Subcutaneous abdominal adipose tissue (tissue), 5 donors: Measurements from ENCODE around the gene PRPSAP1.

Experiments
- H3K27ac ChIP-seq: one replicate; pipeline ENCODE4 v1.7.0; 2013; ENCODE audit warnings: low read depth, mild to moderate bottlenecking, inconsistent platforms, low read length, moderate library complexity
- H3K27me3 ChIP-seq, 5 donors: one replicate each; pipeline ENCODE4 v1.7.0; 2013; ENCODE audit warnings: low read length in 5 of 5, inconsistent platforms in 1 of 5; ENCODE audit not compliant: control insufficient read depth in 5 of 5, insufficient read depth in 4 of 5
- H3K36me3 ChIP-seq, 5 donors: one replicate each; pipeline ENCODE4 v1.7.0; 2013; ENCODE audit warnings: low read length in 5 of 5; ENCODE audit not compliant: control insufficient read depth in 5 of 5, insufficient read depth in 5 of 5
- H3K4me1 ChIP-seq, 5 donors: one replicate each; pipeline ENCODE4 v1.7.0; 2013; ENCODE audit warnings: low read length in 5 of 5, mild to moderate bottlenecking in 3 of 5, moderate library complexity in 1 of 5; ENCODE audit not compliant: control insufficient read depth in 5 of 5, insufficient read depth in 5 of 5
- H3K4me3 ChIP-seq, 5 donors: one replicate each; pipeline ENCODE4 v1.7.0; 2013; ENCODE audit warnings: low read length in 5 of 5, low read depth in 1 of 5
- H3K9ac ChIP-seq, 5 donors: one replicate each; pipeline ENCODE4 v1.7.0; 2013; ENCODE audit warnings: low read length in 5 of 5, mild to moderate bottlenecking in 4 of 5, moderate library complexity in 3 of 5
- H3K9me3 ChIP-seq, 5 donors: one replicate each; pipeline ENCODE4 v1.7.0; 2013; ENCODE audit warnings: low read length in 5 of 5; ENCODE audit not compliant: control insufficient read depth in 5 of 5
- donor health status: healthy.
- donor health status: healthy.
- donor health status: healthy.
- donor health status: healthy.
- donor health status: healthy.

Gene PRPSAP1

GRCh38 chr17:76278952-76279741, 74.6 kb downstream of the PRPSAP1 start:
- no peak overlapping the region for H3K27ac ChIP-seq
- peaks cover 3 to 37% (median 28%) of the 10 kb centered on the region in 5 donors for H3K4me1 ChIP-seq
- no peaks in the 10 kb centered on the region for H3K36me3 ChIP-seq
- no peaks in the 10 kb centered on the region for H3K9me3 ChIP-seq
- no peak overlapping the region for H3K4me3 ChIP-seq
- H3K9ac ChIP-seq = peak overlapping the region in 1 of 5 donors; percentile 26
- no peaks in the 10 kb centered on the region for H3K27me3 ChIP-seq

GRCh38 chr17:76278268-76278908, 75.3 kb downstream of the PRPSAP1 start:
- no peak overlapping the region for H3K9ac ChIP-seq
- no peak overlapping the region for H3K4me3 ChIP-seq
- H3K27me3 ChIP-seq = no peaks in the 10 kb centered on the region
- H3K27ac ChIP-seq = no peak overlapping the region
- H3K9me3 ChIP-seq = no peaks in the 10 kb centered on the region
- H3K36me3 ChIP-seq = no peaks in the 10 kb centered on the region
- H3K4me1 ChIP-seq = peaks cover 3 to 45% (median 33%) of the 10 kb centered on the region in 5 donors

- Histone ChIP-seq H3K9me3 (no peaks in the 10 kb centered on the region), H3K9ac (no peak overlapping the region), H3K36me3 (no peaks in the 10 kb centered on the region), H3K4me1 (peaks cover 3 to 53% (median 38%) of the 10 kb centered on the region in 5 donors), H3K27ac (no peak overlapping the region), H3K27me3 (no peaks in the 10 kb centered on the region), H3K4me3 (no peak overlapping the region)
Observed at GRCh38 chr17:76277300-76278267, 76.1 kb downstream of the PRPSAP1 start.

DNA sequence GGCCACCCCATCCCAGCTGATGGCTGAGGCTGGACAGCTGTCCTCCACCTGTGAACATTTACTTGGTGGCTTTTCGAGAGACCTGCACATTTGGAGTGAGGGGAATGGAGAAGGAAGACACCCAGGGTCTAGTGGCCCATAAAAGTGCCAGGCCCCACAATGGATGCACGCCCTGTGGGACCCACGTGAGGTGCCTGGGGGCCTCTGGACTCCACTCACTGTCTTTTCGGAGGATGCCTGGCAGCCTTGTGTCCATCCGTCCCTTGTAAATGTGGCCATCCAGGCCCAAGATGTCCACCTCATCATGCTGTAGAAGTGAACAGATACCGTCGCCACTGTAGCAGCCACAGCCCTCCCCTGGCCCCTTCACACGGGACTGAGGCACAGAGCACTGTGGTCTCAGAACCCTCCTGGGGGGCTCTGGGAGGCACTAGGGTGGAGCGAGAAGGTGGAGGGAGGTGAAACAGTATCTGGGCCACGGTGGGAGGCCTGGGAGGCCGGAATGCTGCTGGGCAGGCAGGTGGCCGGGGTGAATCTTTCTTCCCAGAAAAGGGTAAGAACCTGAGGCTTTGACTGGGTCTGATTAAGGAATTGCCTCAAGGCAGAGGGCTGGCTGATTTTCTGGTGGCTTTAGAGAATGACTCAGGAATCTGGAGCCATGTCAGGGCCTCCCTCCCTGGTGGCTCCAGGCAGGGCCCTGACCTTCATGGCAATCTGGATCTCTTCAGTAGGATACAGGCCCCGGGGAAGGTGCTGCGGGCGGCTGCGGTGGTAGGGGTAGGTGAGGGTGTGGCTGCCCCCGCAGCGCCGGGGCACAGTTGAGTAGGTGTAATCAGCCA, 77.0 kb downstream of the PRPSAP1 start:
- Histone ChIP-seq H3K9me3 (no peaks in the 10 kb centered on the region), H3K4me1 (peaks cover 3 to 57% (median 42%) of the 10 kb centered on the region in 5 donors), H3K36me3 (no peaks in the 10 kb centered on the region), H3K27me3 (no peaks in the 10 kb centered on the region), H3K4me3 (no peak overlapping the region), H3K27ac (no peak overlapping the region), H3K9ac (no peak overlapping the region)

DNA sequence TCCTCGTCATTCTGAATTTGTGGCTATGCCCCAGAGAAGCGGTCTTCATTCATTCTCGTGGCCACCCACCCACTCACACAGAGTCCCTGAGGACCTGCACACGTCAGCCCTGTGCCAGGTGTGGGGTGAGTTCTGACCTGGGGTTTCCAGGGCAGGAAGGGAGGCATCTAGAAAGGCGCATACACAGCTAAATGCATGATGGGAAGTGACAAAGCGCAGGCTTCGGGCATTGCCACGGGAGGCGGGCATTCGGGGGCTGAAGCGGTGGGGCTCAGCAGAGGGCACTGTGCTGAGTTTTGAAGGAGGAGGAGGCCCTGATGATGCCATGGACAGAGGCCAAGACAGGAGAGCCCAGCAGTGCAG, 77.7 kb downstream of the PRPSAP1 start:
- H3K9ac ChIP-seq = no peak overlapping the region
- no peaks in the 10 kb centered on the region for H3K9me3 ChIP-seq
- no peak overlapping the region for H3K27ac ChIP-seq
- peaks cover 3 to 64% (median 47%) of the 10 kb centered on the region in 5 donors for H3K4me1 ChIP-seq
- H3K27me3 ChIP-seq = no peaks in the 10 kb centered on the region
- no peaks in the 10 kb centered on the region for H3K36me3 ChIP-seq
- H3K4me3 ChIP-seq = no peak overlapping the region

GRCh38 chr17:76275382-76276068, 78.2 kb downstream of the PRPSAP1 start:
- H3K27ac ChIP-seq = no peak overlapping the region
- peaks cover 3 to 69% (median 52%) of the 10 kb centered on the region in 5 donors for H3K4me1 ChIP-seq
- H3K9me3 ChIP-seq = no peaks in the 10 kb centered on the region
- H3K36me3 ChIP-seq = peaks cover 0 to 5% (median 3%) of the 10 kb centered on the region in 5 donors
- H3K27me3 ChIP-seq = no peaks in the 10 kb centered on the region
- H3K4me3 ChIP-seq = no peak overlapping the region
- no peak overlapping the region for H3K9ac ChIP-seq

DNA sequence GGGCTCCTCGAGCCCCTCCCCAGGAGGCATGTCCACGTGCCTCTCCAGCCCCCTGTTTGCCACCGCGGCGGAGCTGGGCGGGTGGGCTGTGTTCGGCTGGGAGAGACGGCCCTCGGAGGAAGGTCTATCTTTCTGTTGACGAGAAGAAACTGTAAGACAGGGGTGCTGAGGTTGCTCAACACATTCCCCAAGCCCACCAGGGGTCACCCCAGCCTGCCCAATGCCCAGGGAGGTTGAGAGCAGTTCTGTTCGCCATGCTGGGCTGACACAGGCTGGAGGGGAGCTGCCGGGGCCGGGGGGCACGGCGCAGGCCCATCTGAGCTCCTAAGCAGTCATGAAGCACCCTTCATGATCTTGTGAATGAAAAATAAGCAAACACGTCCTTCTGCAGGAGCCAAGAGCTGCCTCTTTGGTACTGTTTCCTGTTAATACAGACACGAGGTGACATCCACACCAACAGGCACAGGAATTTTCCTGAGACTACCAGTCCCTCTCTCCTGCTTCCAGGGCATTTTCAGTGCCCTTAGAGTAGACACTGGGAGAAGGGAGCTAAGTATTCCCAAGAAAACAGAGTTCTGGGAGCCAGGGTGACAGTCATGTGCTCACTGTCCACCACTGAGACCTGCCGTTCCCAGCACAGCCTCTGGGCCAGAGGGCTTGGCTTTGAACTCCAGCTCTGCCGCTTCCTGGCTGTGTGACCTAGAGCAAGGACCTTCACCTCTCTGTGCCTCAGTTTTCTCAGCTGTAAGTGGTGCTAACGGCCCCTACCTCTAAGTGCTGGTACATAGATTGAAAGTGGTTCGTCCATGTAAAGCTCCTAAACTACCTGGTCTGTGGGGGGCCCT, 79.4 kb downstream of the PRPSAP1 start:
- H3K4me3 ChIP-seq = no peak overlapping the region
- H3K9me3 ChIP-seq = no peaks in the 10 kb centered on the region
- H3K27me3 ChIP-seq = no peaks in the 10 kb centered on the region
- peaks cover 0 to 13% (median 10%) of the 10 kb centered on the region in 5 donors for H3K36me3 ChIP-seq
- H3K27ac ChIP-seq = peak overlapping the region; percentile 46
- H3K4me1 ChIP-seq = peaks cover 3 to 70% (median 58%) of the 10 kb centered on the region in 5 donors
- H3K9ac ChIP-seq = peak overlapping the region in 4 of 5 donors; percentile 37 to 56 (median 40)

GRCh38 chr17:76273445-76274111, 80.1 kb downstream of the PRPSAP1 start:
- H3K9me3 ChIP-seq = no peaks in the 10 kb centered on the region
- H3K4me1 ChIP-seq = peaks cover 3 to 75% (median 63%) of the 10 kb centered on the region in 5 donors
- peaks cover 0 to 18% (median 13%) of the 10 kb centered on the region in 5 donors for H3K36me3 ChIP-seq
- H3K27me3 ChIP-seq = no peaks in the 10 kb centered on the region
- H3K27ac ChIP-seq = peak overlapping the region; percentile 46
- no peak overlapping the region for H3K4me3 ChIP-seq
- no peak overlapping the region for H3K9ac ChIP-seq
